Osteocyte (in vitro differentiated cells): ENCODE results near the gene STX10. TPM values are rescaled to one million over a fixed set of nuclear protein-coding genes. Genes with fewer than 3 reads are reported as not detected.

ENCODE experiments used
- DNase-seq: peaks from one replicate; pipeline ENCODE4 v3.0.0; 2021; ENCODE audit warnings: mixed read lengths; ENCODE audit not compliant: unreplicated experiment; ENCODE audit errors: extremely low spot score
- H3K27ac Mint-ChIP-seq: one replicate; pipeline ENCODE4 v1.8.0; 2021; ENCODE audit warnings: mild to moderate bottlenecking, mixed read lengths; ENCODE audit not compliant: unreplicated experiment
- H3K27me3 Mint-ChIP-seq: one replicate; pipeline ENCODE4 v1.8.0; 2021; ENCODE audit warnings: mixed read lengths; ENCODE audit not compliant: unreplicated experiment
- H3K36me3 Mint-ChIP-seq: one replicate; pipeline ENCODE4 v1.8.0; 2021; ENCODE audit warnings: mixed read lengths; ENCODE audit not compliant: unreplicated experiment
- H3K4me1 Mint-ChIP-seq: one replicate; pipeline ENCODE4 v1.8.0; 2021; ENCODE audit warnings: mixed read lengths; ENCODE audit not compliant: unreplicated experiment
- H3K4me3 Mint-ChIP-seq: one replicate; pipeline ENCODE4 v1.8.0; 2021; ENCODE audit warnings: mild to moderate bottlenecking, moderate library complexity, mixed read lengths; ENCODE audit not compliant: unreplicated experiment
- H3K9me3 Mint-ChIP-seq: one replicate; pipeline ENCODE4 v1.8.0; 2021; ENCODE audit warnings: mixed read lengths; ENCODE audit not compliant: unreplicated experiment
- CTCF ChIP-seq: fragments of 200-600 bp; sonication (generic); IDR thresholded peaks from 2 replicates; pipeline ENCODE4 v1.5.0; 2021; ENCODE audit warnings: antibody characterized with exemption, mild to moderate bottlenecking, moderate library complexity
- long read RNA-seq: library from polyadenylated mRNA; unstranded; transcript quantifications from one replicate; pipeline ENCODE4 v2.0.0, GENCODE V29; 2021
- total RNA-seq: library from RNA; stranded (reverse); gene quantifications from 2 replicates; pipeline ENCODE4 v1.2.1, GENCODE V29; 2021

Gene STX10
- 48.5 and 50.5 TPM in 2 replicates for total RNA-seq
- long read RNA-seq, transcript STX10-204 (8 exons, 1,136 nt): major isoform, 6 of 11 reads
- long read RNA-seq, partial matches to known transcripts: 4 of 11 reads
- long read RNA-seq, other reads (novel, unspliced or antisense): 1 of 11 reads

- H3K9me3 Mint-ChIP-seq: no peaks in the 10 kb centered on the region
- peak; percentile 97 for DNase-seq
- H3K27ac Mint-ChIP-seq: peak within 1 kb of the TSS; percentile 100
- peak within 1 kb of the TSS; percentile 99 for H3K4me3 Mint-ChIP-seq
- peaks cover 9% of the 10 kb centered on the region for H3K36me3 Mint-ChIP-seq
- H3K27me3 Mint-ChIP-seq: no peaks in the 10 kb centered on the region
- peak; percentile 54 for TF ChIP-seq CTCF
- H3K4me1 Mint-ChIP-seq: peaks cover 20% of the 10 kb centered on the region
Observed at GRCh38 chr19:13150187-13150930, at the start of gene STX10, which contains the start of gene IER2. Gene STX10, minus strand, starts transcription at chr19:13150375. Its CDS starts 202 bp downstream, at chr19:13150173. Gene IER2, plus strand, starts transcription at chr19:13150411. Its CDS starts 2,776 bp downstream, at chr19:13153187.

- Mint-ChIP-seq H3K4me3 (no peak overlapping the region), H3K36me3 (no peaks in the 10 kb centered on the region), H3K4me1 (no peaks in the 10 kb centered on the region), H3K27ac (no peak overlapping the region), H3K9me3 (no peaks in the 10 kb centered on the region), H3K27me3 (no peaks in the 10 kb centered on the region)
- no peak for DNase-seq
- no peak for TF ChIP-seq CTCF
Observed at GRCh38 chr19:13198634-13199033, 48.5 kb upstream of the STX10 start.

- H3K27me3 Mint-ChIP-seq: no peaks in the 10 kb centered on the region
- no peaks in the 10 kb centered on the region for H3K36me3 Mint-ChIP-seq
- H3K4me3 Mint-ChIP-seq: no peak overlapping the region
- DNase-seq: no peak
- TF ChIP-seq CTCF: no peak
- no peaks in the 10 kb centered on the region for H3K4me1 Mint-ChIP-seq
- no peaks in the 10 kb centered on the region for H3K9me3 Mint-ChIP-seq
- no peak overlapping the region for H3K27ac Mint-ChIP-seq
Observed at GRCh38 chr19:13195678-13196077, 45.5 kb upstream of the STX10 start.

- no peak overlapping the region for H3K4me3 Mint-ChIP-seq
- no peaks in the 10 kb centered on the region for H3K27me3 Mint-ChIP-seq
- no peak for DNase-seq
- no peaks in the 10 kb centered on the region for H3K36me3 Mint-ChIP-seq
- no peak overlapping the region for H3K27ac Mint-ChIP-seq
- TF ChIP-seq CTCF: no peak
- no peaks in the 10 kb centered on the region for H3K4me1 Mint-ChIP-seq
- no peaks in the 10 kb centered on the region for H3K9me3 Mint-ChIP-seq
Observed at GRCh38 chr19:13190781-13191540, 40.8 kb upstream of the STX10 start.

- TF ChIP-seq CTCF: no peak
- H3K4me1 Mint-ChIP-seq: no peaks in the 10 kb centered on the region
- H3K27ac Mint-ChIP-seq: no peak overlapping the region
- H3K36me3 Mint-ChIP-seq: no peaks in the 10 kb centered on the region
- H3K9me3 Mint-ChIP-seq: no peaks in the 10 kb centered on the region
- no peak overlapping the region for H3K4me3 Mint-ChIP-seq
- H3K27me3 Mint-ChIP-seq: no peaks in the 10 kb centered on the region
- DNase-seq: no peak
Observed at GRCh38 chr19:13189600-13189999, 39.4 kb upstream of the STX10 start.
